ENCODE results near the gene GTF2E1.

DNA sequence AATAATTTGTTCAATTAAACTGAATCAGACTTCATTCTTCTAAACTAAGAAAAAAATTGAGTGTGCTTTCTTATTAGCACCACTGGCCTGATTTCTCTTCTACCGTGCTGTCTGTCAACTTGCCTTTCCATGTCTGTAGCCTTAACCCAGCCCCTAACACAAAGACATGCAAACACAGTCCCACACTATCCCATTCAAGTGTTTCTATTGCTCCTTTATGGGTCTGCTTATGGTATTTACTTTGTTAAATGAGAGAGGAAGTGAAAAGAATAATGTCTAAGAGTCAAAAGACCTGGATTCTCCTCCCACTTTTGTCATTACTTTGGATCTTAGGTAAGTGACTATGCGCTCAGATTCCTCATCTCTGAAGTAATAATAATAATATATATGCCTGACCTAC lies 55.3 kb downstream of the GTF2E1 start:
- TF ChIP-seq SP1 (IDR thresholded peaks at IDR 0.05) (no peak), FOXM1 (IDR thresholded peaks at IDR 0.05; ENCODE audit: borderline replicate concordance) (no peak), ARNT (IDR thresholded peaks at IDR 0.05) (no peak), TARDBP (IDR thresholded peaks at IDR 0.05) (no peak), HDGF (IDR thresholded peaks at IDR 0.05; ENCODE audit: borderline replicate concordance) (no peak), L3MBTL2 (conservative IDR thresholded peaks at IDR 0.05) (no peak), BHLHE40 (IDR thresholded peaks at IDR 0.05; ENCODE audit: borderline replicate concordance) (no peak), SUZ12 (IDR thresholded peaks at IDR 0.05) (no peak), ZNF384 (IDR thresholded peaks at IDR 0.05) (no peak), CTBP1 (IDR thresholded peaks at IDR 0.05; ENCODE audit: borderline replicate concordance) (no peak), ELF4 (IDR thresholded peaks at IDR 0.05) (no peak), FOXA1 (IDR thresholded peaks at IDR 0.05) (no peak)
